SK-N-SH treated with all-trans-retinoic acid at 6 μM for 48 hours (cell line): ENCODE results near the gene VSNL1.

ENCODE experiments used
- ARNTL ChIP-seq: fragments of 450-650 bp; formaldehyde crosslinking; IDR thresholded peaks from 2 replicates; pipeline ENCODE4 v1.5.0; 2020; ENCODE audit warnings: low read depth, mild to moderate bottlenecking, moderate library complexity, borderline replicate concordance
- CSDC2 ChIP-seq: fragments of 250-450 bp; sonication (Bioruptor Pico); IDR thresholded peaks from 2 replicates; pipeline ENCODE4 v1.5.0; 2020; ENCODE audit warnings: mild to moderate bottlenecking, moderate library complexity
- OSR1 ChIP-seq: fragments of 250-450 bp; sonication (Bioruptor Pico); IDR thresholded peaks from 2 replicates; pipeline ENCODE4 v1.8.0; 2022; ENCODE audit warnings: moderate library complexity, mild to moderate bottlenecking, inconsistent platforms
- PATZ1 ChIP-seq: fragments of 250-450 bp; sonication (Bioruptor Pico); IDR thresholded peaks from 2 replicates; pipeline ENCODE4 v1.8.0; 2020; ENCODE audit warnings: mild to moderate bottlenecking, moderate library complexity, borderline replicate concordance
- RARB ChIP-seq: fragments of 250-450 bp; sonication (Bioruptor Pico); IDR thresholded peaks from 2 replicates; pipeline ENCODE4 v1.8.0; 2021; ENCODE audit warnings: mild to moderate bottlenecking, moderate library complexity
- SNAI2 ChIP-seq: fragments of 250-450 bp; sonication (Bioruptor Pico); IDR thresholded peaks from 2 replicates; pipeline ENCODE4 v1.5.0; 2020; ENCODE audit warnings: mild to moderate bottlenecking, moderate library complexity
- TCF4 ChIP-seq: fragments of 250-450 bp; sonication (Bioruptor Pico); IDR thresholded peaks from 2 replicates; pipeline ENCODE4 v1.8.0; 2021; ENCODE audit warnings: mild to moderate bottlenecking, moderate library complexity, borderline replicate concordance
- TSHZ2 ChIP-seq: fragments of 250-450 bp; sonication (Bioruptor Pico); IDR thresholded peaks from 2 replicates; pipeline ENCODE4 v1.5.0; 2020; ENCODE audit warnings: mild to moderate bottlenecking, moderate library complexity
- ZC3H10 ChIP-seq: fragments of 250-450 bp; sonication (Bioruptor Pico); IDR thresholded peaks from 2 replicates; pipeline ENCODE4 v1.5.1; 2021; ENCODE audit warnings: mild to moderate bottlenecking, moderate library complexity
- ZFP3 ChIP-seq: fragments of 250-450 bp; sonication (Bioruptor Pico); IDR thresholded peaks from 2 replicates; pipeline ENCODE4 v1.5.0; 2020; ENCODE audit warnings: mild to moderate bottlenecking, moderate library complexity

- TF ChIP-seq CSDC2 (CRISPR knock-in tag) (no peak), SNAI2 (no peak), OSR1 (CRISPR knock-in tag) (no peak), PATZ1 (CRISPR knock-in tag) (no peak), ARNTL (CRISPR knock-in tag) (no peak), ZC3H10 (CRISPR knock-in tag) (no peak), TSHZ2 (CRISPR knock-in tag) (no peak), TCF4 (no peak), RARB (CRISPR knock-in tag) (no peak), ZFP3 (no peak)
Observed at GRCh38 chr2:17680119-17680518, 139.6 kb downstream of the VSNL1 start.
